A549 (cell line): ENCODE measurements around the gene MAD1L1. TPM values are rescaled to one million over a fixed set of nuclear protein-coding genes. Genes with fewer than 3 reads are reported as not detected.

ENCODE experiments used
- ATAC-seq, 2 experiments: fragments of 200-7000 bp in 1 of 2; fragments of >200 bp in 1 of 2; cut with Nextera tagmentation in 1 of 2; cut with Tn5 transposase in 1 of 2; 3 replicates each; pipeline versions ENCODE4 v1.8.0 to v1.9.1; 2018 to 2020; ENCODE audit warnings: mild to moderate bottlenecking in 1 of 2, moderate library complexity in 1 of 2
- CTCF ChIA-PET: fragments of 300-600 bp; sonication (Branson Sonifier 250); formaldehyde crosslinking; extraction: SDS; loops from one replicate; lab custom pipeline; 2021; ENCODE audit warnings: antibody characterized with exemption, inconsistent platforms; lab: Yijun Ruan, JAX
- POLR2A ChIA-PET: fragments of 350-600 bp; formaldehyde crosslinking; extraction: SDS; loops from one replicate; lab custom pipeline; 2021; ENCODE audit warnings: antibody characterized with exemption, inconsistent platforms; lab: Yijun Ruan, JAX
- DNase-seq, 2 experiments: peaks; one replicate each; pipeline versions ENCODE4 v3.0.0 to v3.0.0-alpha.2; 2011 to 2016; ENCODE audit warnings: low read depth in 1 of 2, low spot score in 1 of 2
- FAIRE-seq: peaks from 2 replicates; lab custom pipeline; 2011; peaks lifted over from hg19 to GRCh38; lab: Jason Lieb, UNC
- H3K27ac ChIP-seq, 2 experiments: fragments of >200 bp; sonication (Bioruptor Twin); formaldehyde crosslinking; 3 replicates each; pipeline ENCODE4 v1.5.1; 2016 to 2017
- H3K4me1 ChIP-seq: fragments of >200 bp; sonication (Bioruptor Twin); formaldehyde crosslinking; 3 replicates; pipeline ENCODE4 v1.6.1; 2016
- H3K4me2 ChIP-seq: fragments of >200 bp; sonication (Bioruptor Twin); formaldehyde crosslinking; 3 replicates; pipeline ENCODE4 v1.6.1; 2016
- H3K4me3 ChIP-seq: fragments of >200 bp; sonication (Bioruptor Twin); formaldehyde crosslinking; 3 replicates; pipeline ENCODE4 v1.5.1; 2016
- H3K9me3 ChIP-seq: fragments of >200 bp; sonication (Bioruptor Twin); formaldehyde crosslinking; 3 replicates; pipeline ENCODE4 v1.6.1; 2016
- CBX2 ChIP-seq: fragments of 200-600 bp; sonication (generic); IDR thresholded peaks from 2 replicates; pipeline ENCODE4 v1.6.1; 2016; ENCODE audit warnings: low read depth, mild to moderate bottlenecking, borderline replicate concordance
- FOSL2 ChIP-seq, 2 experiments: fragments of 450-650 bp in 1 of 2; fragments of >200 bp in 1 of 2; sonication (Bioruptor Twin) in 1 of 2; formaldehyde crosslinking; IDR thresholded peaks; 2 replicates each; pipeline versions ENCODE4 v1.5.0 to v1.6.1; 2016 to 2020; ENCODE audit warnings: mild to moderate bottlenecking in 1 of 2, moderate library complexity in 1 of 2
- HES2 ChIP-seq: fragments of >200 bp; sonication (Bioruptor Twin); formaldehyde crosslinking; IDR thresholded peaks from 2 replicates; pipeline ENCODE4 v1.6.1; 2016
- HEYL ChIP-seq: fragments of 250-450 bp; sonication (Bioruptor Pico); IDR thresholded peaks from 2 replicates; pipeline ENCODE4 v1.8.0; 2021; ENCODE audit warnings: mild to moderate bottlenecking, moderate library complexity
- HMGXB4 ChIP-seq: fragments of 250-450 bp; sonication (Bioruptor Pico); IDR thresholded peaks from 2 replicates; pipeline ENCODE4 v1.5.0; 2021; ENCODE audit warnings: mild to moderate bottlenecking, moderate library complexity, borderline replicate concordance
- HOXA7 ChIP-seq: fragments of 250-450 bp; sonication (Bioruptor Pico); IDR thresholded peaks from 2 replicates; pipeline ENCODE4 v1.5.0; 2020; ENCODE audit warnings: mild to moderate bottlenecking, moderate library complexity
- HOXB5 ChIP-seq: fragments of 250-450 bp; sonication (Bioruptor Pico); IDR thresholded peaks from 2 replicates; pipeline ENCODE4 v1.5.0; 2020; ENCODE audit warnings: mild to moderate bottlenecking, moderate library complexity
- JUNB ChIP-seq: fragments of >200 bp; sonication (Bioruptor Twin); formaldehyde crosslinking; IDR thresholded peaks from 2 replicates; pipeline ENCODE4 v1.6.1; 2016
- KDM1A ChIP-seq: fragments of 200-600 bp; sonication (generic); IDR thresholded peaks from 2 replicates; pipeline ENCODE4 v1.6.1; 2016; ENCODE audit warnings: low read depth, mild to moderate bottlenecking
- MAFK ChIP-seq: fragments of 450-650 bp; IDR thresholded peaks from 2 replicates; pipeline ENCODE4 v1.6.1; 2014; ENCODE audit not compliant: partially characterized antibody
- MAZ ChIP-seq: fragments of 150-350 bp; IDR thresholded peaks from 2 replicates; pipeline ENCODE4 v1.6.1; 2014; ENCODE audit warnings: antibody characterized with exemption, low read depth, low read length, borderline replicate concordance
- NR3C1 ChIP-seq: fragments of >200 bp; sonication (Bioruptor Twin); formaldehyde crosslinking; IDR thresholded peaks from 3 replicates; pipeline ENCODE4 v1.6.1; 2017
- PHF8 ChIP-seq: fragments of 200-600 bp; sonication (generic); IDR thresholded peaks from 2 replicates; pipeline ENCODE4 v1.6.1; 2016; ENCODE audit warnings: low read depth, mild to moderate bottlenecking, antibody characterized with exemption, moderate library complexity, borderline replicate concordance
- POLR2A ChIP-seq: IDR thresholded peaks from 2 replicates; pipeline ENCODE4 v1.6.1; 2012; ENCODE audit warnings: mild to moderate bottlenecking, low read length
- POLR2AphosphoS2 ChIP-seq: conservative IDR thresholded peaks from 2 replicates; pipeline ENCODE4 v1.6.1; 2012; ENCODE audit warnings: low read length, improper control_type of control experiment, inconsistent platforms
- RARB ChIP-seq: fragments of 250-450 bp; sonication (Bioruptor Pico); IDR thresholded peaks from 2 replicates; pipeline ENCODE4 v1.8.0; 2021; ENCODE audit warnings: mild to moderate bottlenecking, moderate library complexity
- RCOR1 ChIP-seq: fragments of 150-350 bp; IDR thresholded peaks from 2 replicates; pipeline ENCODE4 v1.6.1; 2014; ENCODE audit warnings: antibody characterized with exemption, low read length, low read depth
- RNF2 ChIP-seq: fragments of 200-600 bp; sonication (generic); IDR thresholded peaks from 2 replicates; pipeline ENCODE4 v1.6.1; 2016; ENCODE audit warnings: low read depth, mild to moderate bottlenecking, antibody characterized with exemption, moderate library complexity, borderline replicate concordance
- SMC3 ChIP-seq: fragments of >200 bp; sonication (Bioruptor Twin); formaldehyde crosslinking; IDR thresholded peaks from 3 replicates; pipeline ENCODE4 v1.6.1; 2018; ENCODE audit warnings: inconsistent platforms
- SREBF2 ChIP-seq: fragments of 450-650 bp; IDR thresholded peaks from 2 replicates; pipeline ENCODE4 v1.6.1; 2014; ENCODE audit warnings: mild to moderate bottlenecking, moderate library complexity
- TP53 ChIP-seq: fragments of 250-450 bp; sonication (Bioruptor Pico); IDR thresholded peaks from 2 replicates; pipeline ENCODE4 v1.5.0; 2021; ENCODE audit warnings: mild to moderate bottlenecking, moderate library complexity
- WGBS: methylation state at CpG from one replicate; pipeline ENCODE4 v1.1.6; 2017; ENCODE audit errors: missing lambda C conversion rate; 5-methylcytosine and 5-hydroxymethylcytosine counted together
- polyA plus RNA-seq, 4 experiments: library from polyadenylated mRNA; depleted of rRNA in 3 of 4; stranded (reverse); fragments of >200 nt; fragmentation: RNase III in 1 of 4; extraction: RNeasy Plus Mini Kit Qiagen cat#74134 plus additional on column Dnase treatment in 1 of 4; gene quantifications; 2 replicates in 3 of 4; 3 replicates in 1 of 4; pipeline ENCODE4 v1.2.3, GENCODE V29; 2011 to 2017
- TF ChIP-seq, protein P1 (sequence below): fragments of 150-350 bp; IDR thresholded peaks from 2 replicates; pipeline ENCODE4 v1.6.1; 2014; ENCODE audit warnings: low read depth, mild to moderate bottlenecking, low read length
- TF ChIP-seq, protein P2 (sequence below): IDR thresholded peaks from 2 replicates; pipeline ENCODE4 v1.6.1; 2012; ENCODE audit warnings: low read depth, borderline replicate concordance

The MAD1L1 gene
- polyA plus RNA-seq, 2 of the 4 experiments (the other 2 are of a cell fraction), result 13.6 to 16.6 TPM

DNA sequence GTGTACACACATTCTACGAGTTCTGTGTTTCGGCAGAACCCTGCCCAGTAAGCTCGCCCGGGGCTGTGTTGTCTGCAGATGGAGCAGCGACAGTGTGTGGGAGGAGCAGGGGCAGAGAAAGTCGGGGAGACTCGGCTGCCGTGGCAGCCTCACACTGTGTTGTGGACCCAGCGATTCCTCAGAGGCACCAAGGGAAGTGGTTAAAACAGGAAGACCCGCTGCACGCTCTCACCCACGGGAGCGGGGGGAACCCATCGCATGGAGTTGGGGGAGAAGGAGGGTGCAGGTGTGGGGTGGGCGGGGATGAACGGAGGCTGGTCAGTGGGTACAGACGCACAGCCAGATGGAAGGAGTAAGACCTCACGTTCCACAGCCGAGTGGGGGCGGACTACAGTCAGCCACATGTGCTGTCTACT lies 312.5 kb downstream of the MAD1L1 start:
- Histone ChIP-seq H3K4me1 (no peaks in the 10 kb centered on the region), H3K4me2 (no peak overlapping the region), H3K4me3 (no peak overlapping the region), H3K9me3 (no peaks in the 10 kb centered on the region), H3K27ac (no peak overlapping the region)
- DNase-seq, result no peak
- FAIRE-seq, result no peak
- POLR2A ChIA-PET, result no interaction called here
- CTCF ChIA-PET, result no interaction called here
- TF ChIP-seq POLR2AphosphoS2, result no peak
- TF ChIP-seq PHF8, result no peak
- no peak for TF ChIP-seq RARB
- TF ChIP-seq FOSL2 (IDR thresholded peaks at IDR 0.05), result no peak
- TF ChIP-seq FOSL2 (CRISPR knock-in tag; IDR thresholded peaks at IDR 0.05), result no peak
- no peak for TF ChIP-seq HEYL (CRISPR knock-in tag)
- TF ChIP-seq NR3C1, result no peak
- no peak for TF ChIP-seq MAFK
- 91% methylated on average over 19 of the region's 20 CpGs for WGBS
- no peak for ATAC-seq

DNA sequence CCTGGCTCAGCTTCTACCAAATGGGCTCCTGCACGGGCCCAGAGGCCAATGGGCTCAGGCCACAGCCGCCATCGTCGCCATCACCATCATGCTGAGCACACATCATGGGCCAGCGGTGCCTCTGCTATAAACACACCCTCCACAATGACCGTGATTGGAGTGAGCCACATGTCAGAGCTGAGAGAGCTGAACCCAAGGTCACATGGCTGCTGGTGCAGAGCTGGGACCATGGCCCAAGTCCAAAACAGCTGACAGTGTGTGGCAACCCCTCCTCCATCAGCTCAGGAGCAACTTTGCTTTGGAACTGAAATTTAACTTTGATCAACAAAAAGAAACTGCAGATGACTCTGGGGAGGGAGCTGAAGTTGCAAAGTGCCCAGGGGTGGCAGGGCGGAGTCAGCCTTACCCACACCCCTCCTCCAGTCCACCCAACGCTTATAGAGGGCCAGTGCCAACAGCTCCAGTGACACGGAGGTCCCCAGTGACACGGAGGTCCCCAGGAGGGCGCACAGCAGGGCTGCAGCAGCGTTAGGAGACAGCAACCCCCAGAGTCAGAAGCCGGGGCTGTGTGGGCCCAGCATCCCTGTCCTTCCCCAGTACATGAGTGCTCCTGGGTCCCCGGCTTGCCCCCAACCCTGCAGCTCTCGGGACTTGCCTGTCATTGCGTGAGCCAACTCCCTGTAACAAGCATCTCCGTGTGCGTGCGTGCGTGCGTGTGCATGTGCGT lies 313.0 kb downstream of the MAD1L1 start:
- no peak overlapping the region for H3K4me3 ChIP-seq
- H3K4me1 ChIP-seq, result no peaks in the 10 kb centered on the region
- FAIRE-seq (no peak), ATAC-seq (no peak), DNase-seq (no peak)
- H3K9me3 ChIP-seq, result no peaks in the 10 kb centered on the region
- 88% methylated on average over 20 of the region's 22 CpGs for WGBS
- CTCF ChIA-PET, result interaction anchor here (1.4 kb wide), 1 partner anchor 11 kb away, joined by 4 read pairs; no protein-coding TSS in a partner anchor
- H3K4me2 ChIP-seq, result no peak overlapping the region
- TF ChIP-seq, protein P1, sequence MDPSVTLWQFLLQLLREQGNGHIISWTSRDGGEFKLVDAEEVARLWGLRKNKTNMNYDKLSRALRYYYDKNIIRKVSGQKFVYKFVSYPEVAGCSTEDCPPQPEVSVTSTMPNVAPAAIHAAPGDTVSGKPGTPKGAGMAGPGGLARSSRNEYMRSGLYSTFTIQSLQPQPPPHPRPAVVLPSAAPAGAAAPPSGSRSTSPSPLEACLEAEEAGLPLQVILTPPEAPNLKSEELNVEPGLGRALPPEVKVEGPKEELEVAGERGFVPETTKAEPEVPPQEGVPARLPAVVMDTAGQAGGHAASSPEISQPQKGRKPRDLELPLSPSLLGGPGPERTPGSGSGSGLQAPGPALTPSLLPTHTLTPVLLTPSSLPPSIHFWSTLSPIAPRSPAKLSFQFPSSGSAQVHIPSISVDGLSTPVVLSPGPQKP, result no peak
- TF ChIP-seq, protein P2, sequence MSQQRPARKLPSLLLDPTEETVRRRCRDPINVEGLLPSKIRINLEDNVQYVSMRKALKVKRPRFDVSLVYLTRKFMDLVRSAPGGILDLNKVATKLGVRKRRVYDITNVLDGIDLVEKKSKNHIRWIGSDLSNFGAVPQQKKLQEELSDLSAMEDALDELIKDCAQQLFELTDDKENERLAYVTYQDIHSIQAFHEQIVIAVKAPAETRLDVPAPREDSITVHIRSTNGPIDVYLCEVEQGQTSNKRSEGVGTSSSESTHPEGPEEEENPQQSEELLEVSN, result no peak
- TF ChIP-seq HES2, result no peak
- TF ChIP-seq RCOR1, result no peak
- TF ChIP-seq TP53 (CRISPR knock-in tag), result no peak
- TF ChIP-seq JUNB, result no peak
- TF ChIP-seq, all 56 proteins: peak for 0
- H3K27ac ChIP-seq, result no peak overlapping the region
- POLR2A ChIA-PET, result no interaction called here

GRCh38 chr7:1918881-1919525 lies 313.7 kb downstream of the MAD1L1 start:
- no peak for DNase-seq
- H3K9me3 ChIP-seq, result no peaks in the 10 kb centered on the region
- no peak for ATAC-seq
- 93% methylated on average over 23 of the region's 25 CpGs for WGBS
- no peak for TF ChIP-seq HOXA7 (CRISPR knock-in tag)
- no peak for TF ChIP-seq HMGXB4
- no peak for TF ChIP-seq MAZ
- no peak for TF ChIP-seq HOXB5 (CRISPR knock-in tag)
- TF ChIP-seq TP53 (CRISPR knock-in tag), result no peak
- TF ChIP-seq CBX2, result no peak
- TF ChIP-seq POLR2A, result no peak
- TF ChIP-seq SMC3, result no peak
- TF ChIP-seq SREBF2, result no peak
- no peak for TF ChIP-seq KDM1A
- TF ChIP-seq RNF2, result no peak
- TF ChIP-seq, all 56 proteins: peak for 0
- FAIRE-seq, result no peak
- POLR2A ChIA-PET, result no interaction called here
- CTCF ChIA-PET, result interaction anchor here (1.4 kb wide), 1 partner anchor 10 kb away, joined by 4 read pairs; no protein-coding TSS in a partner anchor
- H3K4me2 ChIP-seq, result no peak overlapping the region
- no peak overlapping the region for H3K4me3 ChIP-seq
- H3K4me1 ChIP-seq, result no peaks in the 10 kb centered on the region
- H3K27ac ChIP-seq, result no peak overlapping the region
